Embryonic facial prominence (tissue), 1 donor: ENCODE results near the gene NOC2L.
"Not testable (repeated sequence)": the region's sequence is repeated elsewhere in the genome, so short reads cannot be mapped to it uniquely, and the experiment has no call there.

Experiments
- DNase-seq: peaks from one replicate; pipeline ENCODE4 v3.0.0-alpha.2; 2016; ENCODE audit errors: extremely low spot score

Gene NOC2L

DNA sequence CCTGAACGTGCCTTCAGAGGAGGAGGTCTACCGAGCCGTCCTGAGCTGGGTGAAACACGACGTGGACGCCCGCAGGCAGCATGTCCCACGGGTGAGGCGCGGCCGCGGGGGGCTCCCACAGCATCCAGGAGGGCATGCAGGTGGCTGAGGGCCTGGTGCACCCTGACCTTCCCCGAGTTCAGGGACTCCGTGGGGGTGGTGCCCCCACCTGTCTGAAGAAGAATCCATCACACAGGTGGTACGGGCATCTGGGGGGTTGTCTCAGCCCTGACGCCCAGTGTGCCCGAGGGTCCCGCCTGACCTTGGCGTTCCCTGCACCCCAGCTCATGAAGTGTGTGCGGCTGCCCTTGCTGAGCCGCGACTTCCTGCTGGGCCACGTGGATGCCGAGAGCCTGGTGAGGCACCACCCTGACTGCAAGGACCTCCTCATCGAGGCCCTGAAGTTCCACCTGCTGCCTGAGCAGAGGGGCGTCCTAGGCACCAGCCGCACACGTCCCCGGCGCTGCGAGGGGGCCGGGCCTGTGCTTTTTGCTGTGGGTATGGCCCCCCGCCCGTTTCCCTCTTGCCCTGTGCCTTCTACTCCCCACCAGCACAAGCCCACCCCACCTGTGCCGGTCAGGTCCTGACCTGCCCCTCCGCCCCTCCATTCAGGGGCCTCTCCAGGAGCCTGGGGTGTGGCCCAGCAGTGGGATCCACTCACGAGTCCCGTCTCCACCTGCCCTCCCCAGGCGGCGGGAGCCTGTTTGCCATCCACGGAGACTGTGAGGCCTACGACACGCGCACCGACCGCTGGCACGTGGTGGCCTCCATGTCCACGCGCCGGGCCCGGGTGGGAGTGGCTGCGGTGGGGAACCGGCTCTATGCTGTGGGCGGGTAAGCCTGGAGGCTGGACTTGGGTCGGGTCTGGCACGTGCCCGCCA lies 3.6 kb upstream of the NOC2L start:
- no peak for DNase-seq

DNA sequence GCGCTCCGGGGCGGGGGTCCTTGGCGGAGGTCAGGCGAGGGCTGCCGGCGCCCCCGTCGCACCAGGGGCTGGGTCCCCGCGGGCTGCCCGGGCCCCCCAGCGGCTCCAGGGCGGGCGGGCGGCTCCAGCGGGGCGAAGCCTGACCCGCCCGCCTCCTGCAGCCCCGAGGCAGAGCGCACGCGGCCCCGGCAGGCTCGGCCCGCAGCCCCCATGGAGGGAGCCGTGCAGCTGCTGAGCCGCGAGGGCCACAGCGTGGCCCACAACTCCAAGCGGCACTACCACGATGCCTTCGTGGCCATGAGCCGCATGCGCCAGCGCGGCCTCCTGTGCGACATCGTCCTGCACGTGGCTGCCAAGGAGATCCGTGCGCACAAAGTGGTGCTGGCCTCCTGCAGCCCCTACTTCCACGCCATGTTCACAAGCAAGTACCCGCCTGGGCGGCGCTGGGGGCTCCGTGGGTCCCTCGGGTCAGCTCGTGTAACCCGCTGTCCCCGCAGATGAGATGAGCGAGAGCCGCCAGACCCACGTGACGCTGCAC lies 2.1 kb upstream of the NOC2L start:
- DNase-seq, result no peak

GRCh38 chr1:960363-961131 lies 1.5 kb upstream of the NOC2L start, which contains the start of gene KLHL17:
TSS of gene KLHL17 (plus strand) at chr1:960584. CDS start at chr1:960694, 110 bp downstream.
- DNase-seq, result no peak

GRCh38 chr1:959731-960362 lies 791 bp upstream of the NOC2L start:
- DNase-seq, result no peak

DNA sequence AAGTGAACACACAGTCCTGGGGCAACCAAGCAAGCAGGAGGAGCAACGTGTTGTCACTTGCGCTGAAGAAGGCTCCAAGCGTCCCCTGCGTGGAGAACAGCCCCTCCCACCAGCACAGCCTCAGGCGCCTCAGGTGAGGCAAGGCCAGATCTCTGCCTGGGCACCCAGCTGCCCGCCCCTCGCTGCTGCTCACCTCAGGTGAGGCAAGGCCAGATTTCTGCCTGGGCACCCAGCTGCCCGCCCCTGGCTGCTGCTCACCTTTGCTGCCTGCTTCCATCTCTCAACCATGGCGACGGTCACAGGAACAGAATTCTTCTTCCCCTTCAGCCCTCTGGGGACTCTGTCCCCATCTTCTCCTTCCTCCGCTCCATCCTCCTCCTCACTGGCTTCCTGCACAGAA lies 2.4 kb downstream of the NOC2L start:
- no peak for DNase-seq

DNA sequence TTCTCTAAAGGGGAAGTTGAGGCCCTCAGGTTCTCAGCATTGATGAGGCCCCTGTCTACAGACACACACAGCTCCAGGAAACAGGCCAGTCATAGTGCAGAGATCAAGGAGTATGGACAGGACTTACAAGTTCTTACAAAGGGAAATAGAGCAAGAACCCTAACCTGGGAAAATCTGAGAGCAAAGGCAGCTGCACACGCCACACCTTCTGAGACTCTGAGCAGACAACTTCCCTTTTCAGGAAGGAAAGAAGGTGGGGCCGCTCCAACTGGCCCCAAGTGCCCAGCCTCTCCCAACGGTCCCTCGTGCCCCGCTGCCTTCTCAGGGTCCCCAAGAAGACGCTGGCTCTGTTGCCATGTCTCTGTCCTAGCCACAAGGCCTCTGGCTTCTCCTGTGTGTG lies 3.6 kb downstream of the NOC2L start:
- DNase-seq, result no peak

DNA sequence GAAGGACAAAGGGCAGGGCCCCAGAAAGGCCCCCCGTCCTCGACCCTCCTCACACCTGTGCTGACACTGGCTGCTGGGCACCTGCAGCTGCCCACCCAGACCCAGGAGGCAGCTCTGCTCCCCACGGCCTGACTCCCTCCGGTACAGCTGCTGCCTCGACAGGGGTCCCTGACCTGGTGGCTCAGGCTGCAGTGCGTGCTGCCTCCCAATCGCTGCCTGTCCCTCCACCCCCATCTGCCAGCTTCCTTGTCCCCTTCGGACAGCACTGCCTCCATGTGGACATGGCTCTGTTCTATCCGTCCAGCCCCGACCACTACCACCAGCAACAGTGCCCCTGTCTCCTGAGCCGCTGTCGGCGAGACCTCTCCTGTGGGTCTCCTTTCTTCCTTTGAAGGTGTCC lies 4.1 kb downstream of the NOC2L start:
- DNase-seq, result no peak

DNA sequence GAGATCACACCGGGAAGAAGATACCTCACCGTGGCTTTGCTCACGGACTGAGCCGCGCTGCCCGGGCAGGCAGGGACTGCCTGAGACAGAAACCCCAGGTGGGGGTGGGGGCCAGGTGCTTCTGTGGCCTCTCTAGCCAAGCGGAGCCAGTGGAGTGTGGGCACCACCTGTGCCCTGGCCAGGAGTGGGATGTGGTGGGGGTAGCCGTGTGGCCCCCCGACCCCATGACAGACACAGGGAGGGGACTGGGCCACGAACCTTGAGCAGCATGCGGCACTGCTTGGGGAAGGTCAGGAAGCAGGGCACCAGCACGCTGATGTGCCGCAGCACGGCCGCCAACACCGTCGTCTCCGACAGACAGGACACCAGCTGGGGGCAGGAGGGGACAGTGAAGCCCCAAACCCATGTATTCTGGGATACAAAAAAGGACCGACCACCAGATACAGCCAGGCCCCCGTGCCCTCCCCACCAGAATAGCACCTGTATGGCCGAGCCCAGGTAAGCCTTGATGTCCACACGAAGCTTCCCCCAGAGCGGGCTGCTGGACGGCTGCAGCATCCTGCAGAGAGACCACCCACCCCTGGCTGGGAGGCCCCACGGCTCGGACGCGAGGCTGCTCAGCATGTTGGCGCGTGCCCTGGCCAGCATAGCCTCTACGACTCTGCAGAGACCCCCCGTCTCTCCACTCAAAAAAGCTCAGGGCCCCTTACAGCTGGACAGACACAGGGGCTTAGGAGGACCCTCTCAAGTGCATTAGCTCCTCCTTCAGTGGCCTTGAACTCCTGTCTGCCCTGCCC lies 5.3 kb downstream of the NOC2L start:
- no peak for DNase-seq

DNA sequence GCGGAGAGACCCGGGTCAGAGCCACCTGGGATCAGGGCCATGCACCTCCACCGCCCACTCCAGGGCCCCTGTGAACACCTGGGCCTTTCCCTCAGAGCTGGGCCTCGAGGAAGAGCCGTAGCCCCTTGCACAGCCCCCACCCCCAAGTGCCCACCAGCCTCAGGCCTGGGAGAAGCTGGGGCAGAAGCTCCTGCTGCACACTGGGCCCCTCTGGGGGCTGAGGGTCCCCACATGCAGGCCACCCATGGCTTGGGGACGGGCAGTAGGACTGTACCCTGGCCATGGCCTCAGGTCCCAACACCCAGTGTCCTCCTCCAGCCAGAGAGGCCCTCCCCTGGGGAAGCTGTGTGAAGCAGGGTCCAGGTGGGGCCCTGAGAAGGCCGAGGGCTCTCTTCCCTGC lies 6.5 kb downstream of the NOC2L start:
- DNase-seq, result no peak

DNA sequence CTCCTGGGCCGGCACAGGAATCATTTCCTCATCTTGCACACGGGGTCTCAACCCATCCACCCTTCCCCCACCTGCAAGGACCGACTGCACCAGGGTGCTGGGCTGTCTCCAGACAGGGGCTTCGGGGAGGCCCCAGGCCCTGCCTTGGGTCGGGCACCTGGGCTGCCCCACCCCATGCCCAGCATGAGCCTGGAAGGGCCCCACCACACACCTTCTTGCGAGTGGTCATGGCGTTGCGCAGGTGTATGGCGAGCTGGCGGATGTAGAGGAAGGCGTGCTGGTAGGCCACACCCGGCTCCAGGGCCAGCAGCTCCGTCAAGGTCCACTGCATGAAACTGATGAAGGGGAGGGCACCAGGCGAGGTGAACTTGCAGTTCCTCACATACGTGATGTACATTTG lies 6.9 kb downstream of the NOC2L start:
- no peak for DNase-seq

DNA sequence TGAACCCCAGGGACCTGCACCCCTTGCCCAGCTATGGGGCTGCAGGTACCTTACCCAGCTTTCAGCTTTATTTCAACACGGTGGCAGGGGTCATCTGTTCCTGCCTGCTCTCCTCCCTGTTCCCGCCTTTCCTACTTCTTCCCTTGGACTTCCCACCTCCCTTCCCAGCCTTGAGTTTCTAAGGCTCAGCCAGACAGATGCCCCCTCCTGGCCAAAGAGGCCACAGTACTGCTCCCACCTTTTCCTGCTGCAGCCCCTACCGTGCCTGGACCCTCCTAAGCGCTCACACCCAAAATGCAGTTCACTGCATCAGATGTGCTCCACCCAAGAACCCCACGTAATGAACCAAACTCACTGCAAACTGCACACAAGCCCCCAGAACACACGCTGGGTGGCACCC lies 7.7 kb downstream of the NOC2L start:
- DNase-seq, result no peak

DNA sequence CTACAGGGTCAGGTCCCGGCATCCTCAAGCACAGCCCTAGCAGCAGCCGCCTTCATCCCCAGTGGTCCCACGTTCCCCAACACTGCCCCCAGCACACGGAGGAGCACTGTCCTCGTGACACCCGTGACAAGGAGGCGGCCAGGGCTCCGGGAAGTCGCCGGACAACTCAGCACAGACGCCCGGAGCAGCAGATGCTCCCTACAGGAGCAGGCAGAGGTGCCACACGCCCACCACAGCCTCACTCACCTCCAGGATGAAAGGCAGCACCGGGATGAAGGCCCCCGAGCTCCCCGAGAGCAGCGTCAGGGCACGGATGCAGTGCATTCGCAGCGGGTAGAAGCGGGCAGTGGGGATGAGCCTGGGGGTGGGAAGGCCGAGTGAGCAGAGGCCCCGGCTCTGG lies 8.2 kb downstream of the NOC2L start:
- DNase-seq, result no peak

DNA sequence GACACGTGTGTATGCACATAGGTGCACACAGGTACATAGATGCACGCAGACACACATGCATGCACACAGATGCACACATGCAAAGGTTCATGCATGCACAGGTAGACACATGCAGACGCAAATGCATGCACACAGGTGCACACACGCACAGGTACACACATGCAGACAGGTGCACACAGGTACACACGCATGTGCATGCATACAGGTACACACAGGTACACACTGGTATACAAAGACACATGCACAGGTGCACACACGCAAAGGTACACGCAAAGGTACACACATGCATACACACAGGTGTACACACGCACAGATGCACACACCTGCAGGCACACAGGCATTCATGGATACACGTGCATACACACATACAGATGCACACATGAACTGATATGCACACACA lies 8.8 kb downstream of the NOC2L start:
- no peak for DNase-seq

DNA sequence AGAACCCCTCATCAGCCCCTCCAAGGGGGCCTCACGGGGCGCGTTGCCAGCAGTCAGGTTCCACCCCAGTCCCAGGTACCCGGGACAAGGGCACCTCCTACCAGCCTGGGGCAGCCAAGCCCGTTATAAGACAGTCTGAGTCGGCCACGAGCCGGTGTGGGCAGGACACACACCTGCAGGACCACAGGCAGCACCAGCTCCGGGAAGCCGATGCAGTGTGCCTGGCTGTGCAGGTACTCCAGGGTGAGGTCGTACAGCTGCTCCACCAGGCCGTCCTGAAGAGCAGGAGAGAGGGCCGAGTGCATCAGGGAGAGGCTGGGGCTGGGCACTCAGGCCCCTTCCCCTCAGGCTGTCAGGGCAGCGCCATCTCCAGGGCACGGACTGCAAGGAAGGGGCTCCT lies 11.1 kb downstream of the NOC2L start:
- DNase-seq, result no peak

DNA sequence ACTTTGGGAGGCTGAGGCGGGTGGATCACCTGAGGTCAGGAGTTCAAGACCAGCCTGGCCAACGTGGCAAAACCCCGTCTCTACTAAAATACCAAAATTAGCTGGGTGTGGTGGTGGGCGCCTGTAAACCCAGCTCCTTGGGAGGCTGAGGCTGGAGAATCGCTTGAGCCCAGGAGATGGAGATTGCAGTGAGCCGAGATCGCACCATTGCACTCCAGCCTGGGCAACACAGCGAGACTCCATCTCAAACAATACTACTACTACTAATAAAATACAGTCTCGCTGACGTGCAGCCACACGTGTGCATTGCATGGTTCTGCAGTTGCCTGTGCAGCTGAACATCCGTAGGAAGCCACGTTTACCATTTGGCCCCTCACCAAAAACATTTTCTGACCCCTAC lies 12.2 kb downstream of the NOC2L start:
- not testable (repeated sequence) for DNase-seq

DNA sequence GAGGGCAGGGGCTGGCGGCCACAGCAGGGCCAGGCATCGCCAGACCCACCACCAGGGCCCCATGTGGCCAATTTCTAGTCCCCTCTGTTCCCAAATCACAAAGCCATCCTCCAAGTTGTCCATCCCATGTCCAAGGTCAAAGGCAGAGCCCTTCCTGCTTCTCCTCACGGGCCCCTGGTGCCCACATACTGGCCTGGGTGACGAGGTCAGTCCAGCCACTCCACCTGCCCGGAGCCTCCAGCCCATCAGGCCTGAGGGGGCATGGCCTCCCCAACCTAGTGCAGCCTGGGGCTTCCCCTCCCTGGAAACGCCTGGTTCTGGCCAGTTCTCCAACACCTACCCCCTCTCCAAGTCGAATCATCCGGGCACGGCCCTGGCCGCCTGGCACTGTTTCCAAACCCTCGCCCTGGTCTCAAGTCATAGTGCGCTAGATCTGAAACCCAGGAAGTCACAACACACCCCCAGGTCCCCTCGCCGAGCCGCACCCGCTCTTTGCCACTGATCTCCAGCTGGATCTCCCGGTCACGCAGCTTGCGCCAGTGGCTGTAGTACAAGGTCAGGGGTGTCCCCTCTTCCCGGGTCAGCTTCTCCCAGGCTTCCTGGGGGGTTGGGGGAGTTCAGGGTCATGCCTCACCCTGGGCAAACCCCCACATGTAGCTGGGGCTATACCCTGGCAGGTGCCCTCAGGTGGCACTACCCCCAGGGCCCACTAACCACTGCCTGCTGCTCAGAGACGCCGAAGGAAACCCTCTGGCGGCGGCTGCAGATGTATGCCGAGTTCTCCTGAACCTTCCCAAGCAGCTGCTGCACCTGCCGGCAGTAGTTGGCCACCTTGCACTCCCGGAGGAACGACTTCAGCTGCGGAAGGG lies 13.1 kb downstream of the NOC2L start:
- no peak for DNase-seq

GRCh38 chr1:944341-945325 lies 14.4 kb downstream of the NOC2L start:
- DNase-seq, result no peak

GRCh38 chr1:943545-944340 lies 15.3 kb downstream of the NOC2L start:
- DNase-seq, result no peak
